ENCODE data around the gene LCOR. TPM values are rescaled to one million over a fixed set of nuclear protein-coding genes. Genes with fewer than 3 reads are reported as not detected.

Gene LCOR
- total and polyA plus RNA-seq, 2 of the 4 experiments (the other 2 are of a cell fraction), result 3.7 to 36.9 TPM

DNA sequence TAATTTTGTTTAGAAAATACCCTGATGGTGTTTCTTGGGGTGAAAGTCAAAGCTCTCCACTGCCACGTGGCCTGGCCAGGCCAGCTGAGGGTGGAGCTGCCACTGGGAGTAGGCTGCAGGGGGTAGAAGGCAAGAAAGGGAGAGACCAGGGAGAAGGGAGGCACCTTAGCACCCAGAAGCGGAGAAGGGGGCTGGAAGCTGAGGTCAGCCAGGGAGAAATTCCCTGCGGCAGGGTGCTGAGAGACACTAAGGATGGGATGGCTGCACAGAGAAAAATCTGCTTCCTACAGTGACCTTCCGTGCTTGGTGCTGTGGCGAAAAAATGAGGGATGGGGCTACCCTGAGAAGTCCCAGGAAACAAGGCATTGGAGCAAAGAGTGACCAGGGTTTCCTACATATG, 210.0 kb downstream of the LCOR start:
- peaks cover 5% of the 10 kb centered on the region; the same call in 1 of the 2 replicates for H3K4me1 ChIP-seq (ENCODE audit: control insufficient read depth, insufficient read depth, low read length)
- H4K20me1 ChIP-seq (ENCODE audit: insufficient read depth, low read length), result peaks cover 5% of the 10 kb centered on the region; the same call in 1 of the 2 replicates
- no peak overlapping the region for H3K27ac ChIP-seq (ENCODE audit: insufficient read depth, low read length)
- dilution Hi-C loops (cut with HindIII; ENCODE audit: low sequenced_read_pairs, unreplicated experiment) (no loop called here), in situ Hi-C loops (cut with MboI; ENCODE audit: low sequenced_read_pairs) (no loop called here), intact Hi-C loops (cut with micrococcal nuclease) (no loop called here)
- H3K9me1 ChIP-seq (ENCODE audit: insufficient read depth, low read length), result no peaks in the 10 kb centered on the region; the same call in 1 of the 2 replicates
- no peak overlapping the region for H4K5ac ChIP-seq (ENCODE audit: low read depth, low read length)
- no peak overlapping the region for H3K4me2 ChIP-seq (ENCODE audit: low read depth, low read length)
- no peak overlapping the region for H2BK20ac ChIP-seq (ENCODE audit: low read depth, low read length)
- peaks cover 20% of the 10 kb centered on the region for H3K27me3 ChIP-seq (ENCODE audit: control insufficient read depth, insufficient read depth, low read length)
- H3K79me1 ChIP-seq (ENCODE audit: low read depth in 1 of 2, low read length in 2 of 2), result no peaks in the 10 kb centered on the region
- POLR2A ChIA-PET (ENCODE audit: unreplicated experiment), result no interaction called here
- H3K9ac ChIP-seq (ENCODE audit: low read depth, low read length), result no peak overlapping the region
- H3K14ac ChIP-seq (replicated peaks; ENCODE audit: low read depth, low read length), result no peak overlapping the region
- H2BK5ac ChIP-seq (ENCODE audit: low read depth, low read length, poor library complexity, severe bottlenecking), result no peak overlapping the region
- DNase-seq (no peak), ATAC-seq (ENCODE audit: low read depth) (no peak)
- H3K4me3 ChIP-seq (ENCODE audit: insufficient read depth, low read depth, low read length), result no peak overlapping the region
- H3K56ac ChIP-seq (ENCODE audit: extremely low read depth, insufficient read depth, low read length), result no peak overlapping the region
- no peak overlapping the region for H2AK5ac ChIP-seq (ENCODE audit: low read depth, low read length)
- whole genome bisulfite sequencing, 2 experiments (ENCODE audit: extremely low coverage in 2 of 2, insufficient read length in 1 of 2), result 88% methylated on average over 3 of the region's 5 CpGs; no CpG with 5 or more reads in 1 of the 2 experiments
- H4K8ac ChIP-seq (ENCODE audit: low read depth in 2 of 2, low read length in 2 of 2), result no peak overlapping the region
- TF ChIP-seq, protein P1, sequence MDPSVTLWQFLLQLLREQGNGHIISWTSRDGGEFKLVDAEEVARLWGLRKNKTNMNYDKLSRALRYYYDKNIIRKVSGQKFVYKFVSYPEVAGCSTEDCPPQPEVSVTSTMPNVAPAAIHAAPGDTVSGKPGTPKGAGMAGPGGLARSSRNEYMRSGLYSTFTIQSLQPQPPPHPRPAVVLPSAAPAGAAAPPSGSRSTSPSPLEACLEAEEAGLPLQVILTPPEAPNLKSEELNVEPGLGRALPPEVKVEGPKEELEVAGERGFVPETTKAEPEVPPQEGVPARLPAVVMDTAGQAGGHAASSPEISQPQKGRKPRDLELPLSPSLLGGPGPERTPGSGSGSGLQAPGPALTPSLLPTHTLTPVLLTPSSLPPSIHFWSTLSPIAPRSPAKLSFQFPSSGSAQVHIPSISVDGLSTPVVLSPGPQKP (IDR thresholded peaks at IDR 0.05; ENCODE audit: borderline replicate concordance, low read depth, low read length), result no peak
- TF ChIP-seq CHD1 (IDR thresholded peaks at IDR 0.05; ENCODE audit: low read depth, low read length), result no peak
- no peak for TF ChIP-seq CEBPB (IDR thresholded peaks at IDR 0.05; ENCODE audit: low read depth, low read length)
- TF ChIP-seq BHLHE40 (IDR thresholded peaks at IDR 0.05; ENCODE audit: low read depth, low read length), result no peak
- no peak for TF ChIP-seq FOS (IDR thresholded peaks at IDR 0.05; ENCODE audit: low read depth, low read length)
- TF ChIP-seq, protein P2, sequence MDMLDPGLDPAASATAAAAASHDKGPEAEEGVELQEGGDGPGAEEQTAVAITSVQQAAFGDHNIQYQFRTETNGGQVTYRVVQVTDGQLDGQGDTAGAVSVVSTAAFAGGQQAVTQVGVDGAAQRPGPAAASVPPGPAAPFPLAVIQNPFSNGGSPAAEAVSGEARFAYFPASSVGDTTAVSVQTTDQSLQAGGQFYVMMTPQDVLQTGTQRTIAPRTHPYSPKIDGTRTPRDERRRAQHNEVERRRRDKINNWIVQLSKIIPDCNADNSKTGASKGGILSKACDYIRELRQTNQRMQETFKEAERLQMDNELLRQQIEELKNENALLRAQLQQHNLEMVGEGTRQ (IDR thresholded peaks at IDR 0.05; ENCODE audit: low read depth, low read length), result no peak
- TF ChIP-seq SMC3 (IDR thresholded peaks at IDR 0.05; ENCODE audit: low read depth, low read length), result no peak
- TF ChIP-seq RAD21 (IDR thresholded peaks at IDR 0.05; ENCODE audit: low read length), result no peak
- TF ChIP-seq MAZ (IDR thresholded peaks at IDR 0.05; ENCODE audit: borderline replicate concordance, low read depth, low read length), result no peak
- TF ChIP-seq, protein P3, sequence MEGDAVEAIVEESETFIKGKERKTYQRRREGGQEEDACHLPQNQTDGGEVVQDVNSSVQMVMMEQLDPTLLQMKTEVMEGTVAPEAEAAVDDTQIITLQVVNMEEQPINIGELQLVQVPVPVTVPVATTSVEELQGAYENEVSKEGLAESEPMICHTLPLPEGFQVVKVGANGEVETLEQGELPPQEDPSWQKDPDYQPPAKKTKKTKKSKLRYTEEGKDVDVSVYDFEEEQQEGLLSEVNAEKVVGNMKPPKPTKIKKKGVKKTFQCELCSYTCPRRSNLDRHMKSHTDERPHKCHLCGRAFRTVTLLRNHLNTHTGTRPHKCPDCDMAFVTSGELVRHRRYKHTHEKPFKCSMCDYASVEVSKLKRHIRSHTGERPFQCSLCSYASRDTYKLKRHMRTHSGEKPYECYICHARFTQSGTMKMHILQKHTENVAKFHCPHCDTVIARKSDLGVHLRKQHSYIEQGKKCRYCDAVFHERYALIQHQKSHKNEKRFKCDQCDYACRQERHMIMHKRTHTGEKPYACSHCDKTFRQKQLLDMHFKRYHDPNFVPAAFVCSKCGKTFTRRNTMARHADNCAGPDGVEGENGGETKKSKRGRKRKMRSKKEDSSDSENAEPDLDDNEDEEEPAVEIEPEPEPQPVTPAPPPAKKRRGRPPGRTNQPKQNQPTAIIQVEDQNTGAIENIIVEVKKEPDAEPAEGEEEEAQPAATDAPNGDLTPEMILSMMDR (conservative IDR thresholded peaks at IDR 0.05; ENCODE audit: low read depth, low read length), result no peak
- TF ChIP-seq RFX5 (IDR thresholded peaks at IDR 0.05; ENCODE audit: low read depth, low read length), result no peak
- TF ChIP-seq POLR2A (IDR thresholded peaks at IDR 0.05; ENCODE audit: low read depth, low read length), result no peak
- TF ChIP-seq MXI1 (IDR thresholded peaks at IDR 0.05; ENCODE audit: borderline replicate concordance, low read depth, low read length), result no peak
- no peak for TF ChIP-seq RCOR1 (IDR thresholded peaks at IDR 0.05; ENCODE audit: insufficient replicate concordance, low read length)
- TF ChIP-seq MAFK (IDR thresholded peaks at IDR 0.05; ENCODE audit: low read depth, low read length), result no peak
- TF ChIP-seq NFE2L2 (IDR thresholded peaks at IDR 0.05; ENCODE audit: low read depth, low read length), result no peak
- H2BK120ac ChIP-seq (ENCODE audit: low read depth, low read length), result no peak overlapping the region
- H3K18ac ChIP-seq (ENCODE audit: low read depth, low read length), result no peak overlapping the region
- no peak overlapping the region for H3K4ac ChIP-seq (ENCODE audit: low read depth, low read length)
- H2AFZ ChIP-seq (replicated peaks; ENCODE audit: low read length, poor library complexity), result no peak overlapping the region
- no peak overlapping the region for H3K23ac ChIP-seq (ENCODE audit: low read depth, low read length)
- no peak overlapping the region for H2BK15ac ChIP-seq (ENCODE audit: low read depth, low read length)
- H3K36me3 ChIP-seq (ENCODE audit: control insufficient read depth, insufficient read depth, low read length), result no peaks in the 10 kb centered on the region
- 0 out of 2 replicates have a peak, but pooled peaks cover 2% of the 10 kb centered on the region for H3K9me3 ChIP-seq (ENCODE audit: control insufficient read depth, insufficient read depth, low read length)
- no TSS peak for BruUV-seq (replicated peaks)
- no peak overlapping the region for H2AK9ac ChIP-seq (replicated peaks; ENCODE audit: low read depth, low read length, poor library complexity)
- CTCF ChIA-PET, result no interaction called here
- no peak overlapping the region for H4K91ac ChIP-seq (ENCODE audit: insufficient read depth, low read depth, low read length)

Measured in IMR-90 (cell line).